Astrocyte (in vitro differentiated cells and primary cell): ENCODE results near the gene ETS1. TPM values are rescaled to one million over a fixed set of nuclear protein-coding genes. Genes with fewer than 3 reads are reported as not detected.

Experiments used
- DNase-seq: peaks from one replicate; pipeline ENCODE4 v3.0.0-alpha.2; 2010; ENCODE audit warnings: low read depth
- FAIRE-seq: peaks from 2 replicates; lab custom pipeline; 2011; peaks lifted over from hg19 to GRCh38; lab: Jason Lieb, UNC
- H2AFZ ChIP-seq: 2 replicates; pipeline ENCODE4 v1.6.0; 2012; ENCODE audit warnings: low read depth, low read length, inconsistent platforms
- H3K27ac ChIP-seq: 2 replicates; pipeline ENCODE4 v1.5.1; 2011; ENCODE audit warnings: low read depth, low read length, inconsistent platforms
- H3K27me3 ChIP-seq: 2 replicates; pipeline ENCODE4 v1.6.0; 2011; ENCODE audit warnings: low read length, inconsistent platforms; ENCODE audit not compliant: insufficient read depth
- H3K36me3 ChIP-seq: 2 replicates; pipeline ENCODE4 v1.5.1; 2011; ENCODE audit warnings: low read length, inconsistent platforms; ENCODE audit not compliant: insufficient read depth
- H3K4me1 ChIP-seq: 2 replicates; pipeline ENCODE4 v1.5.1; 2011; ENCODE audit warnings: low read length, inconsistent platforms; ENCODE audit not compliant: insufficient read depth
- H3K4me2 ChIP-seq: 2 replicates; pipeline ENCODE4 v1.6.0; 2012; ENCODE audit warnings: low read length, inconsistent platforms
- H3K4me3 ChIP-seq: 2 replicates; pipeline ENCODE4 v1.5.1; 2011; ENCODE audit warnings: low read depth, mild to moderate bottlenecking, low read length, inconsistent platforms; ENCODE audit not compliant: insufficient read depth
- H3K79me2 ChIP-seq: 2 replicates; pipeline ENCODE4 v1.6.0; 2012; ENCODE audit warnings: mild to moderate bottlenecking, low read length, inconsistent platforms; ENCODE audit not compliant: insufficient read depth
- H3K9ac ChIP-seq: 2 replicates; pipeline ENCODE4 v1.6.0; 2012; ENCODE audit warnings: mild to moderate bottlenecking, low read length, inconsistent platforms
- H3K9me3 ChIP-seq: 2 replicates; pipeline ENCODE4 v1.5.1; 2012; ENCODE audit warnings: low read depth, mild to moderate bottlenecking, low read length, inconsistent platforms; ENCODE audit not compliant: insufficient read depth
- H4K20me1 ChIP-seq: 2 replicates; pipeline ENCODE4 v1.6.0; 2012; ENCODE audit warnings: low read length, inconsistent platforms; ENCODE audit not compliant: insufficient read depth
- H3K27ac Mint-ChIP-seq: one replicate; pipeline ENCODE4 v1.8.0; 2021; ENCODE audit warnings: mild to moderate bottlenecking, mixed read lengths; ENCODE audit not compliant: unreplicated experiment
- H3K27me3 Mint-ChIP-seq: one replicate; pipeline ENCODE4 v1.8.0; 2021; ENCODE audit warnings: low read depth, mixed read lengths; ENCODE audit not compliant: unreplicated experiment
- H3K36me3 Mint-ChIP-seq: one replicate; pipeline ENCODE4 v1.8.0; 2021; ENCODE audit warnings: low read depth, mixed read lengths; ENCODE audit not compliant: unreplicated experiment
- H3K4me1 Mint-ChIP-seq: one replicate; pipeline ENCODE4 v1.8.0; 2021; ENCODE audit warnings: low read depth, mixed read lengths; ENCODE audit not compliant: unreplicated experiment
- H3K4me3 Mint-ChIP-seq: one replicate; pipeline ENCODE4 v1.8.0; 2021; ENCODE audit warnings: mild to moderate bottlenecking, moderate library complexity, mixed read lengths; ENCODE audit not compliant: unreplicated experiment
- H3K9me3 Mint-ChIP-seq: one replicate; pipeline ENCODE4 v1.8.0; 2021; ENCODE audit warnings: mild to moderate bottlenecking, mixed read lengths; ENCODE audit not compliant: unreplicated experiment
- CTCF ChIP-seq: IDR thresholded peaks from 2 replicates; pipeline ENCODE4 v1.5.1; 2011; ENCODE audit warnings: low read depth, mild to moderate bottlenecking, inconsistent platforms, low read length, moderate library complexity; ENCODE audit not compliant: insufficient read depth
- EZH2 ChIP-seq: IDR thresholded peaks from 2 replicates; pipeline ENCODE4 v1.6.1; 2012; ENCODE audit warnings: mild to moderate bottlenecking, low read length, inconsistent platforms; ENCODE audit not compliant: insufficient read depth
- total RNA-seq: library from RNA; stranded (reverse); gene quantifications from 2 replicates; pipeline ENCODE4 v1.2.1, GENCODE V29; 2021

The ETS1 gene
- total RNA-seq, 1 donor from 2014 or later, result 107 TPM

DNA sequence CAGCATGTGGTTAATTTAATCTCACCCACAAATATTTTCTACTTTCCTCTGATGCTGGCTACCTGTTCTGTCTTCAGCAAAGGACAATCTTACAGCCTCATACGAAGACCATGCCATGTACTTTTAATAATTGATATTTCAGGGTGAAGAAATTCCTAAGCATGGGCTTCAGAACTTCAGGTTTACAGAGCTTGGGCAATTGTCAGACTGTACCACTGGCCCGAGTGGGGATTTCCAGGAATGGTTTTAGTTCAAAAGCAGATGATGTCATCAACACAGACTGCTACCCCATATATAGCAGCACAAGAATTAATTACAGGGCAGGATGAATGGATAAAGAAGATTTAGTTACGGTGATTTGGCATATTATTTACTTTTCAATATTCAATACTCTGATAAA lies 171.8 kb downstream of the ETS1 start:
- Histone ChIP-seq H3K4me2 (no peak overlapping the region), H3K36me3 (no peaks in the 10 kb centered on the region), H3K9ac (no peak overlapping the region), H3K27me3 (no peaks in the 10 kb centered on the region), H3K4me1 (peaks cover 15% of the 10 kb centered on the region), H3K27ac (no peak overlapping the region), H2AFZ (no peak overlapping the region), H3K9me3 (no peaks in the 10 kb centered on the region), H3K79me2 (no peaks in the 10 kb centered on the region), H3K4me3 (no peak overlapping the region), H4K20me1 (no peaks in the 10 kb centered on the region)
- no peak for TF ChIP-seq CTCF
- TF ChIP-seq EZH2, result no peak
- no peak for FAIRE-seq
- H3K27ac Mint-ChIP-seq, result no peak overlapping the region
- peaks cover 18% of the 10 kb centered on the region for H3K4me1 Mint-ChIP-seq
- DNase-seq, result peak; percentile 69
- no peaks in the 10 kb centered on the region for H3K27me3 Mint-ChIP-seq
- H3K9me3 Mint-ChIP-seq, result no peaks in the 10 kb centered on the region
- no peaks in the 10 kb centered on the region for H3K36me3 Mint-ChIP-seq
- no peak overlapping the region for H3K4me3 Mint-ChIP-seq

GRCh38 chr11:128412847-128413791 lies 174.2 kb downstream of the ETS1 start:
- DNase-seq, result peak; percentile 19
- H3K27ac Mint-ChIP-seq, result no peak overlapping the region
- H3K9ac ChIP-seq, result no peak overlapping the region
- no peaks in the 10 kb centered on the region for H3K79me2 ChIP-seq
- H3K4me1 Mint-ChIP-seq, result peaks cover 30% of the 10 kb centered on the region
- no peaks in the 10 kb centered on the region for H3K9me3 ChIP-seq
- H3K4me1 ChIP-seq, result peaks cover 22% of the 10 kb centered on the region
- H3K9me3 Mint-ChIP-seq, result no peaks in the 10 kb centered on the region
- no peak overlapping the region for H3K4me3 Mint-ChIP-seq
- no peak overlapping the region for H2AFZ ChIP-seq
- H3K4me3 ChIP-seq, result no peak overlapping the region
- no peak for FAIRE-seq
- no peak overlapping the region for H3K4me2 ChIP-seq
- H3K27ac ChIP-seq, result no peak overlapping the region
- TF ChIP-seq EZH2 (no peak), CTCF (no peak)
- H3K27me3 ChIP-seq, result no peaks in the 10 kb centered on the region
- no peaks in the 10 kb centered on the region for H3K36me3 ChIP-seq
- no peaks in the 10 kb centered on the region for H3K36me3 Mint-ChIP-seq
- no peaks in the 10 kb centered on the region for H4K20me1 ChIP-seq
- H3K27me3 Mint-ChIP-seq, result no peaks in the 10 kb centered on the region

GRCh38 chr11:128411812-128412211 lies 175.5 kb downstream of the ETS1 start:
- Mint-ChIP-seq H3K4me1 (peaks cover 26% of the 10 kb centered on the region), H3K27me3 (no peaks in the 10 kb centered on the region), H3K36me3 (no peaks in the 10 kb centered on the region), H3K9me3 (no peaks in the 10 kb centered on the region), H3K27ac (no peak overlapping the region), H3K4me3 (no peak overlapping the region)
- Histone ChIP-seq H3K27ac (no peak overlapping the region), H3K4me2 (no peak overlapping the region), H2AFZ (no peak overlapping the region), H3K4me1 (peaks cover 14% of the 10 kb centered on the region), H3K9me3 (no peaks in the 10 kb centered on the region), H3K36me3 (no peaks in the 10 kb centered on the region), H3K27me3 (no peaks in the 10 kb centered on the region), H3K4me3 (no peak overlapping the region), H4K20me1 (no peaks in the 10 kb centered on the region), H3K79me2 (no peaks in the 10 kb centered on the region), H3K9ac (no peak overlapping the region)
- no peak for TF ChIP-seq EZH2
- TF ChIP-seq CTCF, result no peak
- FAIRE-seq, result no peak
- no peak for DNase-seq
